Smooth muscle cell (in vitro differentiated cells): ENCODE measurements around the gene UBAP1. TPM values are rescaled to one million over a fixed set of nuclear protein-coding genes. Genes with fewer than 3 reads are reported as not detected.
A peak's percentile ranks its signal among the peaks of the same experiment; 100 is the strongest.

Experiments
- DNase-seq: peaks from one replicate; lab custom pipeline; 2025; ENCODE audit not compliant: unreplicated experiment; lab: John Stamatoyannopoulos, UW
- H2AFZ ChIP-seq: fragments of 200-600 bp; sonication (generic); 2 replicates; pipeline ENCODE4 v1.6.0; 2016; ENCODE audit warnings: antibody characterized with exemption, low read depth, mild to moderate bottlenecking
- H3F3A ChIP-seq: fragments of 200-600 bp; sonication (generic); 2 replicates; pipeline ENCODE4 v1.6.0; 2017; ENCODE audit warnings: antibody characterized with exemption, low read depth
- H3K27ac ChIP-seq: fragments of 200-600 bp; sonication (generic); 2 replicates; pipeline ENCODE4 v1.5.1; 2016; ENCODE audit warnings: low read depth, mild to moderate bottlenecking
- H3K27me3 ChIP-seq: fragments of 200-600 bp; sonication (generic); 2 replicates; pipeline ENCODE4 v1.6.1; 2016; ENCODE audit warnings: low read depth, mild to moderate bottlenecking
- H3K36me3 ChIP-seq: fragments of 200-600 bp; sonication (generic); 2 replicates; pipeline ENCODE4 v1.5.1; 2016; ENCODE audit warnings: low read depth
- H3K4me1 ChIP-seq: fragments of 200-600 bp; sonication (generic); 2 replicates; pipeline ENCODE4 v1.5.1; 2016; ENCODE audit warnings: low read depth
- H3K4me2 ChIP-seq: fragments of 200-600 bp; sonication (generic); 2 replicates; pipeline ENCODE4 v1.6.0; 2016; ENCODE audit warnings: mild to moderate bottlenecking
- H3K4me3 ChIP-seq: fragments of 200-600 bp; sonication (generic); 2 replicates; pipeline ENCODE4 v1.5.1; 2016; ENCODE audit warnings: mild to moderate bottlenecking
- H3K79me2 ChIP-seq: fragments of 200-600 bp; sonication (generic); 2 replicates; pipeline ENCODE4 v1.6.0; 2016; ENCODE audit warnings: low read depth, mild to moderate bottlenecking
- H3K9ac ChIP-seq: fragments of 200-600 bp; sonication (generic); 2 replicates; pipeline ENCODE4 v1.6.0; 2016; ENCODE audit warnings: low read depth
- H3K9me3 ChIP-seq: fragments of 200-600 bp; sonication (generic); replicated peaks from 2 replicates; pipeline ENCODE4 v1.5.1; 2016; ENCODE audit warnings: low read depth
- H4K20me1 ChIP-seq: fragments of 200-600 bp; sonication (generic); 2 replicates; pipeline ENCODE4 v1.6.0; 2016; ENCODE audit warnings: low read depth
- CTCF ChIP-seq: fragments of 200-600 bp; sonication (generic); IDR thresholded peaks from 2 replicates; pipeline ENCODE4 v1.5.1; 2017; ENCODE audit warnings: borderline replicate concordance, mild to moderate bottlenecking, antibody characterized with exemption; ENCODE audit not compliant: insufficient read depth, poor library complexity, severe bottlenecking
- WGBS: methylation state at CpG from one replicate; pipeline ENCODE4 v1.1.7; 2016; ENCODE audit warnings: low lambda C conversion rate; 5-methylcytosine and 5-hydroxymethylcytosine counted together
- polyA plus RNA-seq: library from polyadenylated mRNA; unstranded; fragments of >200 nt; fragmentation: Nextera tagmentation; extraction: Ambion mirVana; gene quantifications from 2 replicates; pipeline ENCODE4 v1.2.1, GENCODE V29; 2016
- total RNA-seq: library from RNA; depleted of rRNA; stranded (reverse); fragments of >200 nt; gene quantifications from 2 replicates; pipeline ENCODE4 v1.2.3, GENCODE V29; 2014

Gene UBAP1
- total and polyA plus RNA-seq, 2 experiments from 2014 or later: 45.0 to 49.9 TPM

- WGBS: 83% methylated on average over 2 of the region's 2 CpGs
- H3K9ac ChIP-seq: no peak overlapping the region
- no peak for DNase-seq
- H3K27me3 ChIP-seq: no peaks in the 10 kb centered on the region
- no peak overlapping the region for H3K4me3 ChIP-seq
- H4K20me1 ChIP-seq: no peaks in the 10 kb centered on the region
- no peak overlapping the region for H3K4me2 ChIP-seq
- H2AFZ ChIP-seq: peak overlapping the region; percentile 35
- no peaks in the 10 kb centered on the region for H3F3A ChIP-seq
- no peaks in the 10 kb centered on the region for H3K9me3 ChIP-seq
- TF ChIP-seq CTCF: no peak
- H3K27ac ChIP-seq: no peak overlapping the region
- no peaks in the 10 kb centered on the region for H3K79me2 ChIP-seq
- H3K4me1 ChIP-seq: no peaks in the 10 kb centered on the region
- H3K36me3 ChIP-seq: no peaks in the 10 kb centered on the region
Measured at GRCh38 chr9:34143116-34143515, 35.7 kb upstream of the UBAP1 start.

- 74% methylated on average over 3 of the region's 3 CpGs for WGBS
- Histone ChIP-seq H3K79me2 (no peaks in the 10 kb centered on the region), H3K4me3 (no peak overlapping the region), H3K9me3 (no peaks in the 10 kb centered on the region), H3K4me1 (no peaks in the 10 kb centered on the region), H3K9ac (no peak overlapping the region), H3K36me3 (no peaks in the 10 kb centered on the region), H3K27me3 (no peaks in the 10 kb centered on the region), H2AFZ (no peak overlapping the region), H3F3A (no peaks in the 10 kb centered on the region), H3K27ac (no peak overlapping the region), H4K20me1 (no peaks in the 10 kb centered on the region), H3K4me2 (no peak overlapping the region)
- no peak for DNase-seq
- no peak for TF ChIP-seq CTCF
Measured at GRCh38 chr9:34145165-34145564, 33.7 kb upstream of the UBAP1 start.

GRCh38 chr9:34151398-34151797 is 27.4 kb upstream of the UBAP1 start:
- no peak for TF ChIP-seq CTCF
- WGBS: 86% methylated on average over 4 of the region's 4 CpGs
- no peaks in the 10 kb centered on the region for H4K20me1 ChIP-seq
- H3F3A ChIP-seq: no peaks in the 10 kb centered on the region
- no peak overlapping the region for H3K27ac ChIP-seq
- no peaks in the 10 kb centered on the region for H3K79me2 ChIP-seq
- no peak for DNase-seq
- H3K4me2 ChIP-seq: no peak overlapping the region
- no peaks in the 10 kb centered on the region for H3K4me1 ChIP-seq
- H3K9me3 ChIP-seq: no peaks in the 10 kb centered on the region
- H3K36me3 ChIP-seq: no peaks in the 10 kb centered on the region
- H2AFZ ChIP-seq: no peak overlapping the region
- no peak overlapping the region for H3K9ac ChIP-seq
- no peaks in the 10 kb centered on the region for H3K27me3 ChIP-seq
- H3K4me3 ChIP-seq: no peak overlapping the region

- Histone ChIP-seq H3K27ac (no peak overlapping the region), H3K4me3 (no peak overlapping the region), H3K4me2 (no peak overlapping the region), H4K20me1 (no peaks in the 10 kb centered on the region), H3K4me1 (peaks cover 4% of the 10 kb centered on the region), H3K9ac (no peak overlapping the region), H3K36me3 (no peaks in the 10 kb centered on the region), H3K79me2 (no peaks in the 10 kb centered on the region), H3K27me3 (no peaks in the 10 kb centered on the region), H2AFZ (no peak overlapping the region), H3K9me3 (no peaks in the 10 kb centered on the region), H3F3A (no peaks in the 10 kb centered on the region)
- DNase-seq: no peak
- WGBS: 85% methylated on average over 1 of the region's 1 CpG
- TF ChIP-seq CTCF: no peak
Measured at GRCh38 chr9:34154057-34154456, 24.8 kb upstream of the UBAP1 start.
